22Rv1 (cell line): ENCODE data around the gene TNFSF4.

Experiments
- ZFX ChIP-seq: fragments of 450-650 bp; IDR thresholded peaks from 2 replicates; pipeline ENCODE4 v1.6.1; 2017; ENCODE audit warnings: antibody characterized with exemption, borderline replicate concordance
- TF ChIP-seq, protein P1 (sequence below): fragments of 450-650 bp; IDR thresholded peaks from 2 replicates; pipeline ENCODE4 v1.5.1; 2017; ENCODE audit warnings: mild to moderate bottlenecking

- TF ChIP-seq, protein P1, sequence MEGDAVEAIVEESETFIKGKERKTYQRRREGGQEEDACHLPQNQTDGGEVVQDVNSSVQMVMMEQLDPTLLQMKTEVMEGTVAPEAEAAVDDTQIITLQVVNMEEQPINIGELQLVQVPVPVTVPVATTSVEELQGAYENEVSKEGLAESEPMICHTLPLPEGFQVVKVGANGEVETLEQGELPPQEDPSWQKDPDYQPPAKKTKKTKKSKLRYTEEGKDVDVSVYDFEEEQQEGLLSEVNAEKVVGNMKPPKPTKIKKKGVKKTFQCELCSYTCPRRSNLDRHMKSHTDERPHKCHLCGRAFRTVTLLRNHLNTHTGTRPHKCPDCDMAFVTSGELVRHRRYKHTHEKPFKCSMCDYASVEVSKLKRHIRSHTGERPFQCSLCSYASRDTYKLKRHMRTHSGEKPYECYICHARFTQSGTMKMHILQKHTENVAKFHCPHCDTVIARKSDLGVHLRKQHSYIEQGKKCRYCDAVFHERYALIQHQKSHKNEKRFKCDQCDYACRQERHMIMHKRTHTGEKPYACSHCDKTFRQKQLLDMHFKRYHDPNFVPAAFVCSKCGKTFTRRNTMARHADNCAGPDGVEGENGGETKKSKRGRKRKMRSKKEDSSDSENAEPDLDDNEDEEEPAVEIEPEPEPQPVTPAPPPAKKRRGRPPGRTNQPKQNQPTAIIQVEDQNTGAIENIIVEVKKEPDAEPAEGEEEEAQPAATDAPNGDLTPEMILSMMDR = no peak
- TF ChIP-seq ZFX = no peak
These were observed 56.3 kb downstream of the TNFSF4 start for GRCh38 chr1:173150795-173151194.
